ENCODE measurements around the gene GTF3C2. TPM values are rescaled to one million over a fixed set of nuclear protein-coding genes. Genes with fewer than 3 reads are reported as not detected.

The GTF3C2 gene
- total RNA-seq, 1 experiment from 2014 or later: 109 TPM

GRCh38 chr2:27369471-27370025 lies 13.0 kb upstream of the GTF3C2 start:
- Mint-ChIP-seq H3K36me3 (ENCODE audit: insufficient read depth in 1 of 3, low read depth in 3 of 3) (peaks cover 43 to 63% (median 63%) of the 10 kb centered on the region in 3 experiments; a peak in 6 of 7 replicates), H3K27ac (peak overlapping the region; percentile 21 to 99 (median 95); a peak in 6 of 7 replicates), H3K4me1 (peaks cover 13 to 22% of the 10 kb centered on the region in 2 experiments), H3K4me3 (peak overlapping the region; percentile 98 to 99), H3K27me3 (ENCODE audit: low read depth) (no peaks in the 10 kb centered on the region), H3K9me3 (peaks cover 0 to 3% of the 10 kb centered on the region in 2 experiments; a peak in 1 of 5 replicates)
- Histone ChIP-seq H3K9me3 (ENCODE audit: control insufficient read depth, low read depth, low read length) (no peaks in the 10 kb centered on the region), H2BK15ac (ENCODE audit: low read depth, low read length) (no peak overlapping the region), H3K79me2 (ENCODE audit: insufficient read depth, low read length) (peaks cover 5% of the 10 kb centered on the region; the same call in 1 of the 2 replicates), H2AK5ac (ENCODE audit: insufficient read length, low read length) (no peak overlapping the region), H3K4ac (ENCODE audit: low read depth, low read length) (no peak overlapping the region), H2BK20ac (ENCODE audit: low read depth, low read length, poor library complexity, severe bottlenecking) (no peak overlapping the region), H4K20me1 (ENCODE audit: control insufficient read depth, insufficient read depth, insufficient read length) (no peaks in the 10 kb centered on the region), H2BK5ac (ENCODE audit: insufficient read length, low read length) (no peak overlapping the region), H3K23me2 (ENCODE audit: insufficient read length, low read depth, low read length, poor library complexity, severe bottlenecking) (peaks cover 12% of the 10 kb centered on the region), H3T11ph (ENCODE audit: low read length) (no peak overlapping the region), H2BK120ac (ENCODE audit: low read depth, low read length, poor library complexity, severe bottlenecking) (no peak overlapping the region), H3K27ac (ENCODE audit: insufficient read length, low read depth, low read length) (no peak overlapping the region), H3K4me1 (ENCODE audit: insufficient read depth, low read length) (peaks cover 3% of the 10 kb centered on the region; the same call in 1 of the 2 replicates), H3K9ac (ENCODE audit: extremely low read depth, insufficient read length, low read length) (peak overlapping the region; percentile 79), H3K23ac (ENCODE audit: insufficient read length, low read depth, low read length) (no peak overlapping the region), H3K56ac (ENCODE audit: insufficient read length, low read depth, low read length) (no peak overlapping the region), H4K91ac (ENCODE audit: insufficient read length, low read depth, low read length) (no peak overlapping the region), H3K27me3 (ENCODE audit: insufficient read depth, low read length) (no peaks in the 10 kb centered on the region), H2BK12ac (ENCODE audit: insufficient read length, low read depth, low read length) (no peak overlapping the region), H3K14ac (ENCODE audit: insufficient read depth, low read length) (peak overlapping the region; percentile 76), H2AFZ (ENCODE audit: low read length) (no peak overlapping the region), H3K18ac (ENCODE audit: insufficient read length, low read depth, low read length) (peak overlapping the region; percentile 53), H3K79me1 (ENCODE audit: insufficient read depth, low read depth, low read length, poor library complexity, severe bottlenecking) (peaks cover 3% of the 10 kb centered on the region), H3K4me2 (ENCODE audit: insufficient read depth, insufficient read length, low read length) (peak overlapping the region; percentile 91), H4K8ac (replicated peaks; ENCODE audit: insufficient read length, low read depth, low read length) (no peak overlapping the region), H4K5ac (ENCODE audit: insufficient read length, low read depth, low read length) (no peak overlapping the region)
- no CpG with 5 or more reads among the region's 18 CpGs for WGBS (ENCODE audit: extremely low coverage, insufficient read length, low lambda C conversion rate)
- no peak for TF ChIP-seq CTCF (conservative IDR thresholded peaks at IDR 0.05)
- peak; percentile 78 for DNase-seq
